Keratinocyte (primary cell): ENCODE results near the gene ANO2.

ENCODE experiments used
- EZH2 ChIP-seq: IDR thresholded peaks from one replicate; pipeline ENCODE4 v1.6.1; 2012; ENCODE audit warnings: inconsistent platforms, mild to moderate bottlenecking, low read length, moderate library complexity
- TF ChIP-seq, protein P1 (sequence below), 3 experiments: IDR thresholded peaks in 1 of 3; conservative IDR thresholded peaks in 1 of 3; optimal IDR thresholded peaks in 1 of 3; 2 replicates in 2 of 3; 3 replicates in 1 of 3; pipeline versions ENCODE3 to v1.5.1; 2011; ENCODE audit warnings: low read length in 3 of 3, mild to moderate bottlenecking in 3 of 3, moderate library complexity in 2 of 3, control low read depth in 1 of 3, inconsistent platforms in 1 of 3; ENCODE audit not compliant: insufficient read depth in 2 of 3; ENCODE audit errors: extremely low read depth in 1 of 3

DNA sequence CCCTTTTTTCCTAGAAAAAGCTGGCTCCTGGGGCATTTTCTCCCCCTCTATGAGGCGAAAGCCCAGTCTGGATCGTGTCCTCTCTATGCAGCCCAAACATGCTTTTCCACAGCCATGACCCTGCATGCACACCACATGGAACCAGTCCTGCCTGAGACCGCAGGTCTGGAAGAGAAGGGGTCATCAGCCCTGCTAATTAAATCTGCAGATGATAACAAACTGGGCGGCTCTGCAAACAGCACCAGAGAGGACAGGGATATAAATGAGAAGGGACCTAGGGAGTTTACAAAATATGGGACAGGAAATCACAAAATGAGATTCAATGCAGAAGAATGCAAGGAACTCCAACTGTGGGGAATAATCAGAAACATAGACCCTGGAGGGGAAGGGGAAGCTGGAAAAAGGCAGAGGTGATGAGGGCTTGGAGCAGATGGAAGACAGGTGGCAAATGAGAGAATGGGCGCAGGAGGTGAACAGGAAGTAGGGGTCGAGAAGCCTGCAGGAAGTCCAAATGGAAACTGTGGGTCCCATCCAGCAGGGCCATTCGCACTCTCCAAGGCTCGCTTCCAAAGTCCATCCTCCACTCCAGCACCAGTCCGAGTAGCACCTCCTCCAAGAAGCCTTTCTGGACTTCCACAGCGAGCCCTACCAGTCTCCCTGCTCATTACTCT, 76.3 kb downstream of the ANO2 start:
- TF ChIP-seq, protein P1, sequence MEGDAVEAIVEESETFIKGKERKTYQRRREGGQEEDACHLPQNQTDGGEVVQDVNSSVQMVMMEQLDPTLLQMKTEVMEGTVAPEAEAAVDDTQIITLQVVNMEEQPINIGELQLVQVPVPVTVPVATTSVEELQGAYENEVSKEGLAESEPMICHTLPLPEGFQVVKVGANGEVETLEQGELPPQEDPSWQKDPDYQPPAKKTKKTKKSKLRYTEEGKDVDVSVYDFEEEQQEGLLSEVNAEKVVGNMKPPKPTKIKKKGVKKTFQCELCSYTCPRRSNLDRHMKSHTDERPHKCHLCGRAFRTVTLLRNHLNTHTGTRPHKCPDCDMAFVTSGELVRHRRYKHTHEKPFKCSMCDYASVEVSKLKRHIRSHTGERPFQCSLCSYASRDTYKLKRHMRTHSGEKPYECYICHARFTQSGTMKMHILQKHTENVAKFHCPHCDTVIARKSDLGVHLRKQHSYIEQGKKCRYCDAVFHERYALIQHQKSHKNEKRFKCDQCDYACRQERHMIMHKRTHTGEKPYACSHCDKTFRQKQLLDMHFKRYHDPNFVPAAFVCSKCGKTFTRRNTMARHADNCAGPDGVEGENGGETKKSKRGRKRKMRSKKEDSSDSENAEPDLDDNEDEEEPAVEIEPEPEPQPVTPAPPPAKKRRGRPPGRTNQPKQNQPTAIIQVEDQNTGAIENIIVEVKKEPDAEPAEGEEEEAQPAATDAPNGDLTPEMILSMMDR (optimal IDR thresholded peaks at IDR 0.05 in 1 of 3, IDR thresholded peaks at IDR 0.05 in 1 of 3, conservative IDR thresholded peaks at IDR 0.05 in 1 of 3; ENCODE audit: extremely low read depth in 1 of 3, insufficient read depth in 2 of 3, low read length in 3 of 3): no peak
- TF ChIP-seq EZH2: no peak
